Endothelial cell of umbilical vein (primary cell): ENCODE data around the gene LDLRAD3. TPM values are rescaled to one million over a fixed set of nuclear protein-coding genes. Genes with fewer than 3 reads are reported as not detected.

Experiments
- BruUV-seq: library from RNA; stranded (reverse); fragments of 400-500 nt; replicated peaks from 2 replicates; lab custom pipeline; 2021; lab: Mats Ljungman, UMichigan
- CTCF ChIA-PET: fragments of 300-600, 350-600 bp; sonication (Branson Sonifier 250); formaldehyde crosslinking; loops from one replicate; lab custom pipeline; 2021; ENCODE audit warnings: antibody characterized with exemption, inconsistent platforms; lab: Charles Lee
- POLR2A ChIA-PET: fragments of 300-600, 350-600 bp; sonication (Branson Sonifier 250); formaldehyde crosslinking; loops from one replicate; lab custom pipeline; 2021; ENCODE audit warnings: antibody characterized with exemption, inconsistent platforms; lab: Charles Lee
- DNase-seq: peaks from one replicate; pipeline ENCODE4 v3.0.0-alpha.2; 2011; ENCODE audit warnings: low read depth, low spot score
- FAIRE-seq: peaks from 2 replicates; lab custom pipeline; 2011; peaks lifted over from hg19 to GRCh38; lab: Jason Lieb, UNC
- H2AFZ ChIP-seq: 2 replicates; pipeline ENCODE4 v1.6.0; 2012; ENCODE audit warnings: low read depth, low read length, control low read depth, inconsistent platforms
- H3K27ac ChIP-seq: 2 replicates; pipeline ENCODE4 v1.5.1; 2011; ENCODE audit warnings: low read depth, mild to moderate bottlenecking, control low read depth, low read length, moderate library complexity; ENCODE audit not compliant: insufficient read depth
- H3K27me3 ChIP-seq, 2 experiments: 2 replicates each; pipeline versions ENCODE4 v1.6.0 to v1.6.1; 2011; ENCODE audit warnings: low read length in 2 of 2, mixed read lengths in 1 of 2; ENCODE audit not compliant: control insufficient read depth in 2 of 2, insufficient read depth in 2 of 2
- H3K36me3 ChIP-seq, 2 experiments: 2 replicates in 1 of 2; 3 replicates in 1 of 2; pipeline ENCODE4 v1.5.1; 2011; ENCODE audit warnings: low read length in 2 of 2, mild to moderate bottlenecking in 1 of 2, moderate library complexity in 1 of 2; ENCODE audit not compliant: control insufficient read depth in 2 of 2, insufficient read depth in 2 of 2; ENCODE audit errors: extremely low read depth in 1 of 2
- H3K4me1 ChIP-seq: 3 replicates; pipeline ENCODE4 v1.5.1; 2011; ENCODE audit warnings: mild to moderate bottlenecking, low read length; ENCODE audit not compliant: control insufficient read depth, insufficient read depth; ENCODE audit errors: extremely low read depth
- H3K4me2 ChIP-seq: 2 replicates; pipeline ENCODE4 v1.6.1; 2011; ENCODE audit warnings: low read length, control low read depth, mixed read lengths; ENCODE audit not compliant: insufficient read depth
- H3K4me3 ChIP-seq, 3 experiments: fragments of 200-600 bp in 1 of 3; sonication (generic), shearing (Covaris generic) in 1 of 3; replicated peaks in 1 of 3; 2 replicates each; pipeline ENCODE4 v1.5.1; 2011 to 2016; ENCODE audit warnings: control low read depth in 3 of 3, low read length in 3 of 3, mild to moderate bottlenecking in 2 of 3, inconsistent platforms in 1 of 3, low read depth in 1 of 3, moderate library complexity in 1 of 3; ENCODE audit not compliant: insufficient read depth in 1 of 3
- H3K79me2 ChIP-seq: 2 replicates; pipeline ENCODE4 v1.6.0; 2012; ENCODE audit warnings: low read length, inconsistent platforms; ENCODE audit not compliant: control insufficient read depth, insufficient read depth
- H3K9ac ChIP-seq: replicated peaks from 2 replicates; pipeline ENCODE3; 2011; ENCODE audit warnings: low read length, control low read depth; ENCODE audit not compliant: insufficient read depth; ENCODE audit errors: extremely low read depth
- H3K9me1 ChIP-seq: replicated peaks from 3 replicates; pipeline ENCODE4 v1.6.0; 2011; ENCODE audit warnings: mild to moderate bottlenecking, low read length; ENCODE audit not compliant: control insufficient read depth, insufficient read depth; ENCODE audit errors: extremely low read depth
- H3K9me3 ChIP-seq: replicated peaks from 2 replicates; pipeline ENCODE4 v1.5.1; 2012; ENCODE audit warnings: low read length, inconsistent platforms; ENCODE audit not compliant: control insufficient read depth, insufficient read depth
- H4K20me1 ChIP-seq: replicated peaks from 2 replicates; pipeline ENCODE3; 2011; ENCODE audit warnings: mild to moderate bottlenecking, low read length; ENCODE audit not compliant: control insufficient read depth, insufficient read depth; ENCODE audit errors: extremely low read depth
- CTCF ChIP-seq, 2 donors: IDR thresholded peaks; 1 replicate in 1 of 2; 2 replicates in 1 of 2; pipeline ENCODE4 v1.5.1; 2011; ENCODE audit warnings: low read length in 2 of 2, mild to moderate bottlenecking in 2 of 2, moderate library complexity in 2 of 2, control low read depth in 1 of 2, inconsistent platforms in 1 of 2, low read depth in 1 of 2; ENCODE audit not compliant: insufficient read depth in 1 of 2; ENCODE audit errors: extremely low read depth in 1 of 2
- EZH2 ChIP-seq: IDR thresholded peaks from 2 replicates; pipeline ENCODE4 v1.6.1; 2012; ENCODE audit warnings: borderline replicate concordance, low read depth, mild to moderate bottlenecking, moderate library complexity, low read length, inconsistent platforms; ENCODE audit not compliant: severe bottlenecking
- FOS ChIP-seq: IDR thresholded peaks from 2 replicates; pipeline ENCODE4 v1.6.1; 2011; ENCODE audit warnings: mild to moderate bottlenecking, low read length, moderate library complexity, borderline replicate concordance; ENCODE audit not compliant: insufficient read depth
- GATA2 ChIP-seq: IDR thresholded peaks from 2 replicates; pipeline ENCODE4 v1.7.0; 2011; ENCODE audit warnings: low read depth, mild to moderate bottlenecking, moderate library complexity, mixed read lengths, low read length; ENCODE audit not compliant: insufficient read length, insufficient read depth
- JUN ChIP-seq: IDR thresholded peaks from 2 replicates; pipeline ENCODE4 v1.6.1; 2011; ENCODE audit warnings: borderline replicate concordance, low read depth; ENCODE audit not compliant: insufficient read length, insufficient read depth
- MAX ChIP-seq: IDR thresholded peaks from 2 replicates; pipeline ENCODE4 v1.6.1; 2011; ENCODE audit not compliant: insufficient read depth, insufficient read length
- MYC ChIP-seq: IDR thresholded peaks from one replicate; pipeline ENCODE4 v1.6.1; 2011; ENCODE audit warnings: mild to moderate bottlenecking, low read depth, low read length
- POLR2A ChIP-seq: IDR thresholded peaks from 2 replicates; pipeline ENCODE4 v1.6.1; 2012; ENCODE audit warnings: low read depth, mild to moderate bottlenecking, control low read depth, low read length
- POLR2AphosphoS5 ChIP-seq: IDR thresholded peaks from 2 replicates; pipeline ENCODE4 v1.6.1; 2012; ENCODE audit warnings: low read depth, mild to moderate bottlenecking, control low read depth, low read length, moderate library complexity; ENCODE audit not compliant: insufficient read depth
- dilution Hi-C: fragments of 300-500 bp; cut with MboI; formaldehyde crosslinking; loops from one replicate; pipeline ENCODE4 v1.15.0; 2019; ENCODE audit warnings: low sequenced_read_pairs; ENCODE audit not compliant: extremely low pct_ligation_motif_present
- intact Hi-C: fragments of 100-400 bp; cut with micrococcal nuclease; formaldehyde crosslinking; loops from one replicate; pipeline ENCODE4 v1.10.0; 2022
- polyA plus RNA-seq, 4 experiments: library from polyadenylated mRNA; depleted of rRNA in 3 of 4; stranded (reverse) in 3 of 4; unstranded in 1 of 4; fragments of >200 nt; gene quantifications; 2 replicates each; pipeline versions ENCODE4 v1.2.1 to v1.2.3, GENCODE V29; 2011 to 2012; ENCODE audit warnings: missing spikeins in 1 of 4
- total RNA-seq: library from RNA; stranded (reverse); gene quantifications from 2 replicates; pipeline ENCODE4 v1.2.3, GENCODE V29; 2021

LDLRAD3 gene
- total and polyA plus RNA-seq, 2 donors (not counting 3 experiments of a cell fraction or from before 2014, with no cell fraction given): 17.9 to 25.1 TPM

GRCh38 chr11:36153551-36153950 lies 209.7 kb downstream of the LDLRAD3 start:
- POLR2A ChIA-PET: no interaction called here
- intact Hi-C loops (loop anchor here (10.0 kb wide), 1 partner anchor 341 kb away; no protein-coding TSS in a partner anchor), dilution Hi-C loops (no loop called here)
- DNase-seq (no peak), FAIRE-seq (no peak)
- H4K20me1 ChIP-seq: no peaks in the 10 kb centered on the region
- H3K9me3 ChIP-seq: no peaks in the 10 kb centered on the region
- TF ChIP-seq FOS: no peak
- no peak for TF ChIP-seq CTCF (IDR thresholded peaks at IDR 0.05; ENCODE audit: extremely low read depth in 1 of 2, insufficient read depth in 1 of 2, low read depth in 1 of 2, low read length in 2 of 2)
- no peak for TF ChIP-seq EZH2
- TF ChIP-seq POLR2A: no peak
- no peak for TF ChIP-seq JUN
- no peak for TF ChIP-seq MAX
- no peak for TF ChIP-seq MYC
- no peak for TF ChIP-seq POLR2AphosphoS5
- no peak for TF ChIP-seq GATA2
- no peaks in the 10 kb centered on the region for H3K27me3 ChIP-seq
- no peak overlapping the region for H3K9ac ChIP-seq
- no peaks in the 10 kb centered on the region for H3K9me1 ChIP-seq
- no peak overlapping the region for H2AFZ ChIP-seq
- peaks cover 52% of the 10 kb centered on the region for H3K4me1 ChIP-seq
- H3K4me3 ChIP-seq: no peak overlapping the region
- no peaks in the 10 kb centered on the region for H3K36me3 ChIP-seq
- CTCF ChIA-PET: no interaction called here
- BruUV-seq: no TSS peak
- H3K27ac ChIP-seq: no peak overlapping the region
- H3K79me2 ChIP-seq: no peaks in the 10 kb centered on the region
- no peak overlapping the region for H3K4me2 ChIP-seq
